Nephron (organoid): ENCODE results near the gene NHLH1.
A peak's percentile ranks its signal among the peaks of the same experiment; 100 is the strongest.

Experiments
- H3K27ac Mint-ChIP-seq, 3 experiments: 2 replicates each; pipeline ENCODE4 v1.8.0; 2020; ENCODE audit warnings: mixed read lengths in 3 of 3, mild to moderate bottlenecking in 2 of 3, moderate library complexity in 1 of 3
- H3K27me3 Mint-ChIP-seq: 2 replicates; pipeline ENCODE4 v1.8.0; 2021; ENCODE audit warnings: low read depth, mild to moderate bottlenecking, moderate library complexity, mixed read lengths
- H3K36me3 Mint-ChIP-seq: 2 replicates; pipeline ENCODE4 v1.8.0; 2020; ENCODE audit warnings: low read depth, mixed read lengths
- H3K4me1 Mint-ChIP-seq: 2 replicates; pipeline ENCODE4 v1.8.0; 2020; ENCODE audit warnings: mixed read lengths
- H3K4me3 Mint-ChIP-seq, 3 experiments: 2 replicates each; pipeline ENCODE4 v1.8.0; 2020; ENCODE audit warnings: mild to moderate bottlenecking in 3 of 3, mixed read lengths in 3 of 3, moderate library complexity in 2 of 3
- H3K9me3 Mint-ChIP-seq: 2 replicates; pipeline ENCODE4 v1.8.0; 2020; ENCODE audit warnings: mixed read lengths
- TF ChIP-seq, protein P1 (sequence below), 3 experiments: fragments of 200-600 bp; sonication (generic); IDR thresholded peaks; one replicate each; pipeline ENCODE4 v1.5.0; 2021; ENCODE audit warnings: antibody characterized with exemption in 3 of 3; ENCODE audit not compliant: unreplicated experiment in 3 of 3

Gene NHLH1

DNA sequence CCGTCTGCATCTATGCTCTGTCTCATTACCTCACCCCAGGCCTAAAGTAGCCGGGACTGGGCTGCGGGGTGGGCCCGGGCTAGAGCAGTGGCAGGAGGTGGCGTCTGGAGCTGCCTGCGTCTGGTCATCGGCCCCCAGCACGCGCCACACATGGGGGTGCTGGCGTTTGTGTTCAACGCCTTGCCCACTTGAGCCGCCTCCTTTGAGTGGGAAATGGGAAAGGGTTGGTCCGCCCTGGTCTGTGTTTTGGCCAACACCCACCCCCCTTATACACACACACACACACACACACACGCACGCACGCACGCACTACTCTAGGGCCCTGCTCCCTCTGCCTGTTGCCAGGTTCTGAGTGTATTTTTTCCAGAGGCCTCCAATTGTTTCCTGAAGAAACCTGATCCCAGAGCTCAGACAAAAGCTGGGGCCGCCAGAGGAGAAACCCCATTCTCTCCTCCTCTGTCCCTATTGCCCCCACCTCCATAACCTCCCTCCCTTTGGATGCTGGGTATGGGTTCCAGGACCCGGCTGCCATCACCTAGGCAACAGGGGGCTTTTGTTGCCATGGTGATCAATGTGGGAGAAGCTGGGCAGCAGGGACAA lies 43.6 kb downstream of the NHLH1 start:
- no peaks in the 10 kb centered on the region for H3K27me3 Mint-ChIP-seq
- no peaks in the 10 kb centered on the region for H3K9me3 Mint-ChIP-seq
- H3K4me3 Mint-ChIP-seq: peak overlapping the region; percentile 28 to 48 (median 47)
- TF ChIP-seq, protein P1, sequence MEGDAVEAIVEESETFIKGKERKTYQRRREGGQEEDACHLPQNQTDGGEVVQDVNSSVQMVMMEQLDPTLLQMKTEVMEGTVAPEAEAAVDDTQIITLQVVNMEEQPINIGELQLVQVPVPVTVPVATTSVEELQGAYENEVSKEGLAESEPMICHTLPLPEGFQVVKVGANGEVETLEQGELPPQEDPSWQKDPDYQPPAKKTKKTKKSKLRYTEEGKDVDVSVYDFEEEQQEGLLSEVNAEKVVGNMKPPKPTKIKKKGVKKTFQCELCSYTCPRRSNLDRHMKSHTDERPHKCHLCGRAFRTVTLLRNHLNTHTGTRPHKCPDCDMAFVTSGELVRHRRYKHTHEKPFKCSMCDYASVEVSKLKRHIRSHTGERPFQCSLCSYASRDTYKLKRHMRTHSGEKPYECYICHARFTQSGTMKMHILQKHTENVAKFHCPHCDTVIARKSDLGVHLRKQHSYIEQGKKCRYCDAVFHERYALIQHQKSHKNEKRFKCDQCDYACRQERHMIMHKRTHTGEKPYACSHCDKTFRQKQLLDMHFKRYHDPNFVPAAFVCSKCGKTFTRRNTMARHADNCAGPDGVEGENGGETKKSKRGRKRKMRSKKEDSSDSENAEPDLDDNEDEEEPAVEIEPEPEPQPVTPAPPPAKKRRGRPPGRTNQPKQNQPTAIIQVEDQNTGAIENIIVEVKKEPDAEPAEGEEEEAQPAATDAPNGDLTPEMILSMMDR (IDR thresholded peaks at IDR 0.05; ENCODE audit: unreplicated experiment in 3 of 3): no peak
- peaks cover 57% of the 10 kb centered on the region for H3K4me1 Mint-ChIP-seq
- peaks cover 4% of the 10 kb centered on the region for H3K36me3 Mint-ChIP-seq
- H3K27ac Mint-ChIP-seq: peak overlapping the region; percentile 89 to 98 (median 96)

DNA sequence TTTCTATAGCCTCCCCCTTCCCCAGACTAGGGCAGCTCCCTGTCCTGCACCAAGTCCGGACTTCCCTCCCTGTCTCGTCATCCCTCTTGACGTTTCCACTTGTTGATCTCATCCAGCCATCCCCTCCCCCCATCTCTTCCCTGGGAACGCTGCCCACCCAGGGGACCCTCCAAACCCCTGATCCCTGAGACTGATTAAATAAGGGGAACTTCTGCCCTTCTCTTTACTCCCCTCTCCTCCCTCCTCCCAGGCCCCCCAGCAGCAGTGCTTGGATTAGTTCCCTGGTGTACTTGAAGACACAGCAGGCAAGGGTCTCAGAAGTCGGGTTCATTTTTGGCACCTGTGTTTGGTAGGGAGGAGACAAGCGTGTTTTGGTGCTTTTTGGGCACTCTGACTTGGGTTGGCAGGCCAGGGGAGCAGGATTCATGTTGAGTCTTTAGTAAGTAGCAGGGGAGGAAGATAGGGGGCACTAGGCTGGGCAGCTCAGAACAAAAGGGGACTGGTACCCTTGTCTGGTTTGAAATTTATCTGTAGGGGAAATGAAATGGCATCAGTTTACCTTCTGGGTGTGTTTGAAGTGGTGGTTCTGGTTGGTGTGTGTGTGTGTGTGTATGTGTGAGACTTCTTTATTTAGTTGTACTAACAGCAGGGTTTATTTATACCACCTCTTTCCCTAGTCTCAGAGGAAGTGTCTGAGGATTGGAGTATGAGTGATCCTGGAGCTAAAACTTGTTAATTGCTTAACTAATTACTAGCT lies 44.6 kb downstream of the NHLH1 start:
- H3K4me1 Mint-ChIP-seq: peaks cover 49% of the 10 kb centered on the region
- TF ChIP-seq, protein P1 (IDR thresholded peaks at IDR 0.05; ENCODE audit: unreplicated experiment in 3 of 3): no peak
- H3K27ac Mint-ChIP-seq: peak overlapping the region; percentile 89 to 98 (median 96)
- no peaks in the 10 kb centered on the region for H3K9me3 Mint-ChIP-seq
- H3K36me3 Mint-ChIP-seq: peaks cover 2% of the 10 kb centered on the region
- peak overlapping the region; percentile 27 to 37 (median 28) for H3K4me3 Mint-ChIP-seq
- no peaks in the 10 kb centered on the region for H3K27me3 Mint-ChIP-seq

DNA sequence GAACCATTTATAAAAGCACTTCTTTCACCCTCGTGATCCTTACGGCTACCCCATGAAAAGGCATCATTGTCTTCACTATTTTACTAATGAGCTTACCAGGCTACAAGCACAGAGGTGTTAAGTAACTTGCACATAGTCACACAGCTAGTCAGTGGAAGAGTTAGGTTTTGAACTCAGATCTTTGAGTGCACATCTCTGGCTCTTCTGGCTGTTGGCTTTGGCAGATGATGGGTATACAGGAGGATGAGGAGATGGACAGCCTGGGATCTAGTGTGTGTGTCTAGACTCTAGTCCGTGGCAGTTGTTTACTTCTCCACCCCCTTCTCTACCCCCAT lies 45.1 kb downstream of the NHLH1 start:
- Mint-ChIP-seq H3K36me3 (peaks cover 4% of the 10 kb centered on the region), H3K27ac (peak overlapping the region; percentile 89 to 98 (median 96)), H3K4me3 (no peak overlapping the region), H3K27me3 (no peaks in the 10 kb centered on the region), H3K4me1 (peaks cover 47% of the 10 kb centered on the region), H3K9me3 (no peaks in the 10 kb centered on the region)
- TF ChIP-seq, protein P1 (IDR thresholded peaks at IDR 0.05; ENCODE audit: unreplicated experiment in 3 of 3): no peak

DNA sequence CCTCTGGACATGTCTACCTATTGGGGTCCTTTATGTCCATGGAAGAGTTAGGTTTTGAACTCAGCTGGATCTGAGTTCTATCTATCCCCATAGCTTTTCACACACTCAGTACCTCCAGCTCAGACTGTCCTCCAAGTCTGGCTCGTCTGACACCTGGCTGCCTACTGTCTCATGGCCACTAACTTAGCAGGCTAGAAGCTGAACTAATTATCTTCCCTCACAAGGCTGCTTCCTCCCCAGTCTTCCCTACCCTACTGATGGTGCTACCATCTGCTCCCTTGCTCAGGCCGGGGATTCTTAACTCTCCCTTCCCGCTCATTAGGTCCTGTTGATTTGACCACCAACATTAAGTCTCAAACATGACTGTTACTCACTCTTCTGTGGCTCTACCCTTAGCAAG lies 46.8 kb downstream of the NHLH1 start:
- peaks cover 45% of the 10 kb centered on the region for H3K4me1 Mint-ChIP-seq
- peak overlapping the region; percentile 2 to 49 (median 15) for H3K27ac Mint-ChIP-seq
- no peaks in the 10 kb centered on the region for H3K27me3 Mint-ChIP-seq

DNA sequence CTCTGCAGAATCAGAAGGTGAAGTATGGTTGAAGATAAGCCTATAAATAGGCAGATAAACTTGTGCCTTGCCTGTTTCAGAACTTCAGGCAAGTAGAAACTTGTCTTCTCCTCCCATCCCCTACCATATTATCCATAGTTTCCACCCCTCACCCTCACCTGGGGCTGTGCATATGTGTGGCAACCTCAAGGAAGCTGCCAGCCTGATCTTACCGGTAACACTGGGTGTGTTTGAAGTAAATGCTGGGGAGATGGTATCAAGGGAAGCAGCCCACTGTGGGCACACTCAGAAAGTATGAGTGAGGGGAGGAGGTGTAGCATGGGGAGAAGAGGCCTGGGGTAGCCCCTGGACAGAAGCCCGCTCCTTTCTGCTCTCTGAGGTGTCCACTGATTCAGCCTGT lies 48.0 kb downstream of the NHLH1 start:
- H3K4me1 Mint-ChIP-seq: peaks cover 33% of the 10 kb centered on the region
- TF ChIP-seq, protein P1 (IDR thresholded peaks at IDR 0.05; ENCODE audit: unreplicated experiment in 3 of 3): no peak
- H3K36me3 Mint-ChIP-seq: peaks cover 22% of the 10 kb centered on the region
- no peaks in the 10 kb centered on the region for H3K9me3 Mint-ChIP-seq
- no peaks in the 10 kb centered on the region for H3K27me3 Mint-ChIP-seq
- peak overlapping the region in 1 of 3 experiments; percentile 15 for H3K27ac Mint-ChIP-seq
- no peak overlapping the region for H3K4me3 Mint-ChIP-seq

More for the DNA sequence above, 46.8 kb downstream of the NHLH1 start:
- TF ChIP-seq, protein P1 (IDR thresholded peaks at IDR 0.05; ENCODE audit: unreplicated experiment in 3 of 3): no peak
- no peaks in the 10 kb centered on the region for H3K9me3 Mint-ChIP-seq
- H3K4me3 Mint-ChIP-seq: no peak overlapping the region
- H3K36me3 Mint-ChIP-seq: peaks cover 11% of the 10 kb centered on the region
